Transverse colon (tissue), 4 donors: Measurements from ENCODE around the gene PUM1. TPM values are rescaled to one million over a fixed set of nuclear protein-coding genes. Genes with fewer than 3 reads are reported as not detected.

Source experiments
- DNase-seq: peaks from one replicate; pipeline ENCODE4 v3.0.0-alpha.2; 2019
- H3K27ac ChIP-seq, 4 donors: fragments of 200-600 bp; sonication (generic); 2 replicates each; pipeline ENCODE4 v1.5.1; 2016 to 2018; ENCODE audit warnings: inconsistent platforms in 4 of 4
- H3K27me3 ChIP-seq: fragments of 200-600 bp; sonication (generic); 2 replicates; pipeline ENCODE4 v1.5.1; 2017; ENCODE audit warnings: inconsistent platforms
- H3K36me3 ChIP-seq, 4 donors: fragments of 200-600 bp; sonication (generic); 2 replicates each; pipeline ENCODE4 v1.5.1; 2017 to 2019; ENCODE audit warnings: inconsistent platforms in 4 of 4
- H3K4me1 ChIP-seq, 4 donors: fragments of 200-600 bp; sonication (generic); 2 replicates each; pipeline ENCODE4 v1.5.1; 2017 to 2020; ENCODE audit warnings: inconsistent platforms in 4 of 4
- H3K4me3 ChIP-seq, 4 donors: fragments of 200-600 bp; sonication (generic); 1 replicate in 1 of 4; 2 replicates in 3 of 4; pipeline versions ENCODE4 v1.5.1 to v1.6.1; 2017 to 2019; ENCODE audit warnings: inconsistent platforms in 4 of 4
- H3K9me3 ChIP-seq, 2 donors: fragments of 200-600 bp; sonication (generic); 2 replicates each; pipeline ENCODE4 v1.5.1; 2017 to 2019; ENCODE audit warnings: inconsistent platforms in 2 of 2
- CTCF ChIP-seq, 5 experiments: fragments of 200-600 bp in 3 of 5; fragments of 450-650 bp in 2 of 5; sonication (generic) in 3 of 5; IDR thresholded peaks; 1 replicate in 2 of 5; 2 replicates in 3 of 5; pipeline ENCODE4 v1.5.1; 2016 to 2017; ENCODE audit warnings: antibody characterized with exemption in 5 of 5, inconsistent platforms in 3 of 5, mild to moderate bottlenecking in 2 of 5, moderate library complexity in 1 of 5
- EP300 ChIP-seq: sonication (generic); formaldehyde crosslinking; IDR thresholded peaks from one replicate; pipeline ENCODE4 v1.6.1; 2017; ENCODE audit warnings: antibody characterized with exemption, low read depth
- POLR2A ChIP-seq: fragments of 450-650 bp; IDR thresholded peaks from one replicate; pipeline ENCODE4 v1.6.1; 2016; ENCODE audit warnings: antibody characterized with exemption, mild to moderate bottlenecking, moderate library complexity
- POLR2AphosphoS5 ChIP-seq, 3 donors: sonication (generic); formaldehyde crosslinking; IDR thresholded peaks; one replicate each; pipeline ENCODE4 v1.6.1; 2016; ENCODE audit warnings: antibody characterized with exemption in 3 of 3
- WGBS, 2 donors: methylation state at CpG; one replicate each; pipeline ENCODE4 v1.1.5; 2018; ENCODE audit warnings: low coverage in 1 of 2; 5-methylcytosine and 5-hydroxymethylcytosine counted together
- in situ Hi-C, 4 donors: fragments of 200-750 bp; cut with MboI; loops; one replicate each; pipeline versions ENCODE4 v1.15.0 to v1.15.1; 2017; ENCODE audit warnings: low sequenced_read_pairs in 3 of 4, low pct_ligation_motif_present in 1 of 4, low pct_unique_long_range_greater_than_20kb in 1 of 4
- intact Hi-C: fragments of 100-400 bp; cut with DNase I; formaldehyde crosslinking; loops from one replicate; pipeline ENCODE4 v1.15.1; 2023; ENCODE audit warnings: low total_unique reads
- total RNA-seq, 4 donors: library from RNA; depleted of rRNA; stranded (reverse); fragments of >200 nt; gene quantifications; one replicate each; pipeline ENCODE4 v1.1.0, GENCODE V29; 2016

PUM1 gene
- total RNA-seq, 4 donors from 2014 or later = 73.6 to 201 (median 78.5) TPM

- intact Hi-C loops = loop anchor here (5.0 kb wide), 1 partner anchor 72 kb away; no protein-coding TSS in a partner anchor
- DNase-seq = no peak
- Histone ChIP-seq H3K4me1 (peaks cover 8 to 49% (median 33%) of the 10 kb centered on the region in 4 donors), H3K4me3 (no peak overlapping the region), H3K36me3 (no peaks in the 10 kb centered on the region), H3K27ac (peak overlapping the region; percentile 71 to 93 (median 88)), H3K27me3 (no peaks in the 10 kb centered on the region), H3K9me3 (no peaks in the 10 kb centered on the region)
- TF ChIP-seq POLR2AphosphoS5 (IDR thresholded peaks at IDR 0.05) = no peak
- TF ChIP-seq POLR2A = no peak
- TF ChIP-seq EP300 = no peak
- no peak for TF ChIP-seq CTCF (IDR thresholded peaks at IDR 0.05)
- 71% methylated on average over 3 of the region's 3 CpGs; no CpG with 5 or more reads in 1 of the 2 donors for WGBS, 2 donors
- in situ Hi-C loops = no loop called here
Observed at GRCh38 chr1:30888975-30889374, 176.5 kb downstream of the PUM1 start.

GRCh38 chr1:30888391-30888790, 177.1 kb downstream of the PUM1 start:
- peak overlapping the region; percentile 71 to 93 (median 88) for H3K27ac ChIP-seq
- peaks cover 8 to 46% (median 35%) of the 10 kb centered on the region in 4 donors for H3K4me1 ChIP-seq
- no peaks in the 10 kb centered on the region for H3K36me3 ChIP-seq
- intact Hi-C loops = loop anchor here (5.0 kb wide), 1 partner anchor 71 kb away; no protein-coding TSS in a partner anchor
- no peaks in the 10 kb centered on the region for H3K27me3 ChIP-seq
- TF ChIP-seq CTCF (IDR thresholded peaks at IDR 0.05) = no peak
- TF ChIP-seq POLR2AphosphoS5 (IDR thresholded peaks at IDR 0.05) = peak; percentile 54 to 66 (median 62)
- no peak for TF ChIP-seq POLR2A
- no peak for TF ChIP-seq EP300
- 30 to 60% methylated on average over 1 to 8 of the region's 8 CpGs for WGBS, 2 donors
- DNase-seq = peak; percentile 64
- H3K4me3 ChIP-seq = no peak overlapping the region
- in situ Hi-C loops = no loop called here
- no peaks in the 10 kb centered on the region for H3K9me3 ChIP-seq

- no peaks in the 10 kb centered on the region for H3K36me3 ChIP-seq
- DNase-seq = no peak
- TF ChIP-seq POLR2A = no peak
- no peak for TF ChIP-seq POLR2AphosphoS5 (IDR thresholded peaks at IDR 0.05)
- TF ChIP-seq EP300 = no peak
- TF ChIP-seq CTCF (IDR thresholded peaks at IDR 0.05) = no peak
- H3K9me3 ChIP-seq = no peaks in the 10 kb centered on the region
- 61 to 86% methylated on average over 1 to 10 of the region's 10 CpGs for WGBS, 2 donors
- intact Hi-C loops (loop anchor here (5.0 kb wide), 1 partner anchor 70 kb away; no protein-coding TSS in a partner anchor), in situ Hi-C loops (no loop called here)
- peak overlapping the region; percentile 71 to 93 (median 88) for H3K27ac ChIP-seq
- no peak overlapping the region for H3K4me3 ChIP-seq
- peaks cover 8 to 45% (median 37%) of the 10 kb centered on the region in 4 donors for H3K4me1 ChIP-seq
- H3K27me3 ChIP-seq = no peaks in the 10 kb centered on the region
Observed at GRCh38 chr1:30887485-30888315, 177.8 kb downstream of the PUM1 start.

- Histone ChIP-seq H3K36me3 (no peaks in the 10 kb centered on the region), H3K27me3 (no peaks in the 10 kb centered on the region), H3K4me3 (no peak overlapping the region), H3K27ac (peak overlapping the region; percentile 71 to 93 (median 88)), H3K9me3 (no peaks in the 10 kb centered on the region), H3K4me1 (peaks cover 8 to 39% (median 37%) of the 10 kb centered on the region in 4 donors)
- in situ Hi-C loops = no loop called here
- intact Hi-C loops = loop anchor here (5.0 kb wide), 1 partner anchor 70 kb away; no protein-coding TSS in a partner anchor
- DNase-seq = no peak
- 78 to 100% methylated on average over 2 to 12 of the region's 12 CpGs for WGBS, 2 donors
- TF ChIP-seq POLR2AphosphoS5 (IDR thresholded peaks at IDR 0.05) = no peak
- no peak for TF ChIP-seq POLR2A
- no peak for TF ChIP-seq CTCF (IDR thresholded peaks at IDR 0.05)
- no peak for TF ChIP-seq EP300
Observed at GRCh38 chr1:30886710-30887428, 178.6 kb downstream of the PUM1 start.
